ENCODE measurements around the gene E2F7.
"Not testable (repeated sequence)": the region's sequence is repeated elsewhere in the genome, so short reads cannot be mapped to it uniquely, and the experiment has no call there.

E2F7 gene

GRCh38 chr12:77102691-77103090 lies 37.3 kb upstream of the E2F7 start:
- Histone ChIP-seq H3K9ac (ENCODE audit: insufficient read length, low read depth) (no peak overlapping the region), H3K9me3 (ENCODE audit: insufficient read depth, low read length) (no peaks in the 10 kb centered on the region), H3K4me1 (ENCODE audit: insufficient read depth, insufficient read length) (no peaks in the 10 kb centered on the region), H3K4me3 (ENCODE audit: insufficient read length, low read depth) (no peak overlapping the region), H3K36me3 (ENCODE audit: insufficient read depth, insufficient read length, low read length) (no peaks in the 10 kb centered on the region), H3K27me3 (ENCODE audit: insufficient read depth, insufficient read length) (no peaks in the 10 kb centered on the region)
- no peak for DNase-seq (ENCODE audit: low read depth, low spot score)
- no peak for TF ChIP-seq SUZ12 (IDR thresholded peaks at IDR 0.05; ENCODE audit: extremely low read depth, insufficient read depth, insufficient read length)
- TF ChIP-seq YY1 (IDR thresholded peaks at IDR 0.05; ENCODE audit: insufficient read depth, insufficient read length): no peak
- TF ChIP-seq ZNF274 (IDR thresholded peaks at IDR 0.05; ENCODE audit: low read depth, low read length): no peak

- TF ChIP-seq ZNF274 (IDR thresholded peaks at IDR 0.05; ENCODE audit: low read depth, low read length) (no peak), YY1 (IDR thresholded peaks at IDR 0.05; ENCODE audit: insufficient read depth, insufficient read length) (no peak), SUZ12 (IDR thresholded peaks at IDR 0.05; ENCODE audit: extremely low read depth, insufficient read depth, insufficient read length) (no peak)
- Histone ChIP-seq H3K4me1 (ENCODE audit: insufficient read depth, insufficient read length) (no peaks in the 10 kb centered on the region), H3K9ac (ENCODE audit: insufficient read length, low read depth) (no peak overlapping the region), H3K27me3 (ENCODE audit: insufficient read depth, insufficient read length) (no peaks in the 10 kb centered on the region), H3K36me3 (ENCODE audit: insufficient read depth, insufficient read length, low read length) (no peaks in the 10 kb centered on the region), H3K9me3 (ENCODE audit: insufficient read depth, low read length) (no peaks in the 10 kb centered on the region), H3K4me3 (ENCODE audit: insufficient read length, low read depth) (no peak overlapping the region)
- DNase-seq (ENCODE audit: low read depth, low spot score): no peak
These were observed 36.8 kb upstream of the E2F7 start for GRCh38 chr12:77102123-77102522.

GRCh38 chr12:77099799-77100198 lies 34.4 kb upstream of the E2F7 start:
- Histone ChIP-seq H3K4me1 (ENCODE audit: insufficient read depth, insufficient read length) (no peaks in the 10 kb centered on the region), H3K9me3 (ENCODE audit: insufficient read depth, low read length) (no peaks in the 10 kb centered on the region), H3K9ac (ENCODE audit: insufficient read length, low read depth) (no peak overlapping the region), H3K27me3 (ENCODE audit: insufficient read depth, insufficient read length) (no peaks in the 10 kb centered on the region), H3K36me3 (ENCODE audit: insufficient read depth, insufficient read length, low read length) (no peaks in the 10 kb centered on the region), H3K4me3 (ENCODE audit: insufficient read length, low read depth) (no peak overlapping the region)
- DNase-seq (ENCODE audit: low read depth, low spot score): no peak
- TF ChIP-seq SUZ12 (IDR thresholded peaks at IDR 0.05; ENCODE audit: extremely low read depth, insufficient read depth, insufficient read length): no peak
- TF ChIP-seq ZNF274 (IDR thresholded peaks at IDR 0.05; ENCODE audit: low read depth, low read length): no peak
- no peak for TF ChIP-seq YY1 (IDR thresholded peaks at IDR 0.05; ENCODE audit: insufficient read depth, insufficient read length)

- no peak overlapping the region for H3K9ac ChIP-seq (ENCODE audit: insufficient read length, low read depth)
- TF ChIP-seq YY1 (IDR thresholded peaks at IDR 0.05; ENCODE audit: insufficient read depth, insufficient read length) (no peak), ZNF274 (IDR thresholded peaks at IDR 0.05; ENCODE audit: low read depth, low read length) (no peak), SUZ12 (IDR thresholded peaks at IDR 0.05; ENCODE audit: extremely low read depth, insufficient read depth, insufficient read length) (no peak)
- H3K9me3 ChIP-seq (ENCODE audit: insufficient read depth, low read length): no peaks in the 10 kb centered on the region
- H3K4me3 ChIP-seq (ENCODE audit: insufficient read length, low read depth): no peak overlapping the region
- DNase-seq (ENCODE audit: low read depth, low spot score): no peak
- no peaks in the 10 kb centered on the region for H3K4me1 ChIP-seq (ENCODE audit: insufficient read depth, insufficient read length)
- no peaks in the 10 kb centered on the region for H3K27me3 ChIP-seq (ENCODE audit: insufficient read depth, insufficient read length)
- no peaks in the 10 kb centered on the region for H3K36me3 ChIP-seq (ENCODE audit: insufficient read depth, insufficient read length, low read length)
These were observed 32.5 kb upstream of the E2F7 start for GRCh38 chr12:77097846-77098245.

GRCh38 chr12:77092227-77092626 lies 26.9 kb upstream of the E2F7 start:
- DNase-seq (ENCODE audit: low read depth, low spot score); H3K9ac ChIP-seq (ENCODE audit: insufficient read length, low read depth); H3K36me3 ChIP-seq (ENCODE audit: insufficient read depth, insufficient read length, low read length); H3K4me3 ChIP-seq (ENCODE audit: insufficient read length, low read depth); H3K27me3 ChIP-seq (ENCODE audit: insufficient read depth, insufficient read length); H3K9me3 ChIP-seq (ENCODE audit: insufficient read depth, low read length); H3K4me1 ChIP-seq (ENCODE audit: insufficient read depth, insufficient read length): not testable (repeated sequence)

GRCh38 chr12:77089686-77090220 lies 24.4 kb upstream of the E2F7 start:
- H3K27me3 ChIP-seq (ENCODE audit: insufficient read depth, insufficient read length): no peaks in the 10 kb centered on the region
- H3K4me3 ChIP-seq (ENCODE audit: insufficient read length, low read depth): no peak overlapping the region
- no peaks in the 10 kb centered on the region for H3K4me1 ChIP-seq (ENCODE audit: insufficient read depth, insufficient read length)
- H3K9me3 ChIP-seq (ENCODE audit: insufficient read depth, low read length): no peaks in the 10 kb centered on the region
- TF ChIP-seq YY1 (IDR thresholded peaks at IDR 0.05; ENCODE audit: insufficient read depth, insufficient read length) (no peak), SUZ12 (IDR thresholded peaks at IDR 0.05; ENCODE audit: extremely low read depth, insufficient read depth, insufficient read length) (no peak), ZNF274 (IDR thresholded peaks at IDR 0.05; ENCODE audit: low read depth, low read length) (no peak)
- H3K9ac ChIP-seq (ENCODE audit: insufficient read length, low read depth): no peak overlapping the region
- no peaks in the 10 kb centered on the region for H3K36me3 ChIP-seq (ENCODE audit: insufficient read depth, insufficient read length, low read length)
- no peak for DNase-seq (ENCODE audit: low read depth, low spot score)

- Histone ChIP-seq H3K9me3 (ENCODE audit: insufficient read depth, low read length) (no peaks in the 10 kb centered on the region), H3K4me3 (ENCODE audit: insufficient read length, low read depth) (no peak overlapping the region), H3K27me3 (ENCODE audit: insufficient read depth, insufficient read length) (no peaks in the 10 kb centered on the region), H3K36me3 (ENCODE audit: insufficient read depth, insufficient read length, low read length) (no peaks in the 10 kb centered on the region), H3K9ac (ENCODE audit: insufficient read length, low read depth) (no peak overlapping the region), H3K4me1 (ENCODE audit: insufficient read depth, insufficient read length) (no peaks in the 10 kb centered on the region)
- TF ChIP-seq SUZ12 (IDR thresholded peaks at IDR 0.05; ENCODE audit: extremely low read depth, insufficient read depth, insufficient read length) (no peak), YY1 (IDR thresholded peaks at IDR 0.05; ENCODE audit: insufficient read depth, insufficient read length) (no peak), ZNF274 (IDR thresholded peaks at IDR 0.05; ENCODE audit: low read depth, low read length) (no peak)
- DNase-seq (ENCODE audit: low read depth, low spot score): no peak
These were observed 22.1 kb upstream of the E2F7 start for GRCh38 chr12:77087427-77087826.

- H3K9me3 ChIP-seq (ENCODE audit: insufficient read depth, low read length): no peaks in the 10 kb centered on the region
- no peak for DNase-seq (ENCODE audit: low read depth, low spot score)
- no peak for TF ChIP-seq ZNF274 (IDR thresholded peaks at IDR 0.05; ENCODE audit: low read depth, low read length)
- no peak for TF ChIP-seq SUZ12 (IDR thresholded peaks at IDR 0.05; ENCODE audit: extremely low read depth, insufficient read depth, insufficient read length)
- TF ChIP-seq YY1 (IDR thresholded peaks at IDR 0.05; ENCODE audit: insufficient read depth, insufficient read length): no peak
- no peaks in the 10 kb centered on the region for H3K36me3 ChIP-seq (ENCODE audit: insufficient read depth, insufficient read length, low read length)
- H3K4me3 ChIP-seq (ENCODE audit: insufficient read length, low read depth): no peak overlapping the region
- H3K9ac ChIP-seq (ENCODE audit: insufficient read length, low read depth): no peak overlapping the region
- no peaks in the 10 kb centered on the region for H3K4me1 ChIP-seq (ENCODE audit: insufficient read depth, insufficient read length)
- H3K27me3 ChIP-seq (ENCODE audit: insufficient read depth, insufficient read length): no peaks in the 10 kb centered on the region
These were observed 16.7 kb upstream of the E2F7 start for GRCh38 chr12:77082021-77082420.
